ENCODE results near the gene PQBP1. TPM values are rescaled to one million over a fixed set of nuclear protein-coding genes. Genes with fewer than 3 reads are reported as not detected.

Gene PQBP1
- total RNA-seq, 1 donor from 2014 or later = 67.5 TPM

DNA sequence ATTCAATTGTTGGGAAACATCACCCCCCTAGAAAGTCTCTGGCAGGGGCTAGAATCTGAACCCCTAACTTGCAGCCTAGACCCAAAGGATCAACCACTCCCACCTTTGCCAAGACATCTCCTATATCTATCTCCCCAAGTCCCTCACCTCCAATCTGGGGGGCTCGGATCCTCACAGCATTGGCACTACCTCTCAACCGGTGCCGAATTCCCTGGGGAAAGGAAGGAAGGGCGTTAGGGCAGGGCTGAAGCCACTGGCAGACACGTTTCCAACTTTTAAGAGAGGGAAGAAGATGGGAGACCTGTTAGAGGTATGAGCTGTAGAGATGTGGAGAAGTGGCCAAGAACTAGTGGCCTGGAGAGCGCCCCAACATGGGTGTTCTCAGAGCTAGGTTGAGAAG lies 2.8 kb upstream of the PQBP1 start:
- Histone ChIP-seq H3K4me1 (peaks cover 19% of the 10 kb centered on the region), H3K4me3 (no peak overlapping the region), H3K27ac (no peak overlapping the region), H3K9me3 (no peaks in the 10 kb centered on the region), H3K36me3 (no peaks in the 10 kb centered on the region), H3K27me3 (no peaks in the 10 kb centered on the region)
- no peak for DNase-seq (ENCODE audit: extremely low spot score in 2 of 2)
- no peak for TF ChIP-seq POLR2AphosphoS5 (IDR thresholded peaks at IDR 0.05; ENCODE audit: insufficient read depth in 1 of 2, low read depth in 1 of 2)
- TF ChIP-seq, protein P1, sequence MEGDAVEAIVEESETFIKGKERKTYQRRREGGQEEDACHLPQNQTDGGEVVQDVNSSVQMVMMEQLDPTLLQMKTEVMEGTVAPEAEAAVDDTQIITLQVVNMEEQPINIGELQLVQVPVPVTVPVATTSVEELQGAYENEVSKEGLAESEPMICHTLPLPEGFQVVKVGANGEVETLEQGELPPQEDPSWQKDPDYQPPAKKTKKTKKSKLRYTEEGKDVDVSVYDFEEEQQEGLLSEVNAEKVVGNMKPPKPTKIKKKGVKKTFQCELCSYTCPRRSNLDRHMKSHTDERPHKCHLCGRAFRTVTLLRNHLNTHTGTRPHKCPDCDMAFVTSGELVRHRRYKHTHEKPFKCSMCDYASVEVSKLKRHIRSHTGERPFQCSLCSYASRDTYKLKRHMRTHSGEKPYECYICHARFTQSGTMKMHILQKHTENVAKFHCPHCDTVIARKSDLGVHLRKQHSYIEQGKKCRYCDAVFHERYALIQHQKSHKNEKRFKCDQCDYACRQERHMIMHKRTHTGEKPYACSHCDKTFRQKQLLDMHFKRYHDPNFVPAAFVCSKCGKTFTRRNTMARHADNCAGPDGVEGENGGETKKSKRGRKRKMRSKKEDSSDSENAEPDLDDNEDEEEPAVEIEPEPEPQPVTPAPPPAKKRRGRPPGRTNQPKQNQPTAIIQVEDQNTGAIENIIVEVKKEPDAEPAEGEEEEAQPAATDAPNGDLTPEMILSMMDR (IDR thresholded peaks at IDR 0.05) = no peak
- TF ChIP-seq POLR2A (IDR thresholded peaks at IDR 0.05) = no peak
- intact Hi-C loops (cut with DNase I) = no loop called here

DNA sequence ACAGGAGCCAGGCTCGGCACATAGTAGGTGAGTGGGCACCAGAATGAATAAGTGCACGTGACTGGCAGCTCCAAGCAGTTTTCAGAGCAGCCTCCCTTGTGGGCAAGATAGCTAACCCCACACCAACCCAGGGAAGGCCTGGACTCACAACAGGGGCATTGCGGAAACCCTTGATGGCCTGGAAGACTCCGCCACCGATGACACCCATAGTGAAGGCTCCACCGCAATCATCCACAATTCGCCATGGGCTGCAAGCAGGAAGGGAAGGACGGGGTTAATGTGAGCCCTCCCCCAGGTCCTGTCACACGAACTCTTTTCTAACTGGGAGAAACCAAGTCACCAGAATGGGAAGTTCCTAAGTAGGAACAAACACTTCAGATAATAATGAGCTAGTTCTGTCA lies 1.1 kb upstream of the PQBP1 start:
- no peaks in the 10 kb centered on the region for H3K9me3 ChIP-seq
- peak overlapping the region; percentile 54 to 62 for H3K4me3 ChIP-seq
- H3K4me1 ChIP-seq = peaks cover 14% of the 10 kb centered on the region
- H3K27me3 ChIP-seq = no peaks in the 10 kb centered on the region
- intact Hi-C loops (cut with DNase I) = no loop called here
- H3K36me3 ChIP-seq = peaks cover 0 to 8% of the 10 kb centered on the region in 2 donors
- peak overlapping the region; percentile 91 for H3K27ac ChIP-seq
- TF ChIP-seq POLR2A (IDR thresholded peaks at IDR 0.05) (no peak), POLR2AphosphoS5 (IDR thresholded peaks at IDR 0.05; ENCODE audit: insufficient read depth in 1 of 2, low read depth in 1 of 2) (no peak)
- TF ChIP-seq, protein P1 (IDR thresholded peaks at IDR 0.05) = no peak
- DNase-seq (ENCODE audit: extremely low spot score in 2 of 2) = no peak

DNA sequence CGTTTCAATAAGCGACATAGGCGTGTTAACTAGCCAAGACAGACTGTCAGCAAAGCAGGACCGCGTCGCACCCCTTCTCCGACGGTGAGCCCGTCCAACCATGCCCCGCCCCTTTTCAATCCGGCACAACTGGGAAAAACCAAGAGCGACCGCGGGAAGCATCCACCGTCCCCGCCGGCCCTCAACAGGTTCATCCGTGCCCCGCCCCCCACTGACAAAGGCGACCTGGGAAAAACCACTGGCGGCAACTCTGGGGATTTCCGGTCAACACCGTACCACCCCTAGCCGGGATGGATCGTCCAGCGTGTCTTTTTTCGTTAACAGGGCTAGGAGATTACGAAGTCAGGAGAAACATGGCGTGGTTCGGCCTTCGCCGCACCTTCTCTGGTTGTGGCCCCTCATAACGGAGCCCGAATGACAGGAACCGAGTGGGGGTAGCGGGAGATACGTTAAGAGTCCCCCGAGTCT lies 539 bp upstream of the PQBP1 start:
- no peaks in the 10 kb centered on the region for H3K9me3 ChIP-seq
- peaks cover 0 to 8% of the 10 kb centered on the region in 2 donors for H3K36me3 ChIP-seq
- TF ChIP-seq POLR2A (IDR thresholded peaks at IDR 0.05) = no peak
- TF ChIP-seq, protein P1 (IDR thresholded peaks at IDR 0.05) = no peak
- TF ChIP-seq POLR2AphosphoS5 (IDR thresholded peaks at IDR 0.05; ENCODE audit: insufficient read depth in 1 of 2, low read depth in 1 of 2) = no peak
- peak overlapping the region; percentile 54 to 62 for H3K4me3 ChIP-seq
- intact Hi-C loops (cut with DNase I) = no loop called here
- H3K4me1 ChIP-seq = peaks cover 14% of the 10 kb centered on the region
- no peaks in the 10 kb centered on the region for H3K27me3 ChIP-seq
- no peak for DNase-seq (ENCODE audit: extremely low spot score in 2 of 2)
- H3K27ac ChIP-seq = peak overlapping the region; percentile 91

DNA sequence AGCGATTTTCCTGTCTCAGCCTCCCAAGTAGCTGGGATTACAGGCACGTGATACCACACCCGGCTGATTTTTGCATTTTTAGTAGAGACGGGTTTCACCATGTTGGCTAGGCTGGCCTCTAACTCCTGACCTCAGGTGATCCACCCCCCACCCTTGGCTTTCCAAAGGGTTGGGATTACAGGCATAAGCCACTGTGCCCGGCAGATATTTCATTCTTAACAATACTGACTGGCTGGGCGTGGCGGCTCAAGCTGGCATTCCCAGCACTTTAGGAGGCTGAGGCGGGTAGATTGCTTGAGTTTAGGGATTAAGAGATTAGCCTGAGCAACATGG lies 1.3 kb downstream of the PQBP1 start:
- no peak for TF ChIP-seq POLR2AphosphoS5 (IDR thresholded peaks at IDR 0.05; ENCODE audit: insufficient read depth in 1 of 2, low read depth in 1 of 2)
- TF ChIP-seq, protein P1 (IDR thresholded peaks at IDR 0.05) = no peak
- TF ChIP-seq POLR2A (IDR thresholded peaks at IDR 0.05) = no peak
- H3K27ac ChIP-seq = no peak overlapping the region

DNA sequence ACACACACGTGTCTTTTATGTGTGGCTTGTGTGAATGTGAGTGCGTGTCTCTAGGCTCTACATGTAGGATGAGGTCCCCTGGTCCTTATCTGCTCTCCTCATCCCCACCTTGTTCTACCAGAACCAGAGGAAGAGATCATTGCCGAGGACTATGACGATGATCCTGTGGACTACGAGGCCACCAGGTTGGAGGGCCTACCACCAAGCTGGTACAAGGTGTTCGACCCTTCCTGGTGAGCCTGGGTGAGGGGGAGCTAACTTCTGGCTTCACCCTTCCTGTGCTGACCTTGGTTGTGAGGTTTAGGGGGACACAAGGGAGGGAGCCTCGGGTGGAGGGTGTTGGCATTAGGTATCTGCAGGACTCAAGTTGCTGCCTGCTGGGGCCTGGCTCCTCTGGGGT lies 3.3 kb downstream of the PQBP1 start:
- no peak overlapping the region for H3K27ac ChIP-seq
- peaks cover 0 to 20% of the 10 kb centered on the region in 2 donors for H3K36me3 ChIP-seq
- H3K27me3 ChIP-seq = no peaks in the 10 kb centered on the region
- H3K4me3 ChIP-seq = no peak overlapping the region
- TF ChIP-seq, protein P1 (IDR thresholded peaks at IDR 0.05) = no peak
- TF ChIP-seq POLR2A (IDR thresholded peaks at IDR 0.05) (no peak), POLR2AphosphoS5 (IDR thresholded peaks at IDR 0.05; ENCODE audit: insufficient read depth in 1 of 2, low read depth in 1 of 2) (no peak)
- intact Hi-C loops (cut with DNase I) = no loop called here
- peaks cover 14% of the 10 kb centered on the region for H3K4me1 ChIP-seq
- no peaks in the 10 kb centered on the region for H3K9me3 ChIP-seq
- peak in 1 of 2 donors; percentile 84 for DNase-seq (ENCODE audit: extremely low spot score in 2 of 2)

More for the DNA sequence above, 1.3 kb downstream of the PQBP1 start:
- Histone ChIP-seq H3K4me3 (no peak overlapping the region), H3K9me3 (no peaks in the 10 kb centered on the region), H3K4me1 (peaks cover 14% of the 10 kb centered on the region), H3K27me3 (no peaks in the 10 kb centered on the region), H3K36me3 (peaks cover 0 to 14% of the 10 kb centered on the region in 2 donors)
- DNase-seq (ENCODE audit: extremely low spot score in 2 of 2) = no peak
- intact Hi-C loops (cut with DNase I) = no loop called here

All from vagina (tissue), 2 donors.